Activated CD8-positive, alpha-beta memory T cell treated with anti-CD3 and anti-CD28 coated beads for 24 hours (primary cell): ENCODE results near the gene CTAGE1.

Experiments
- DNase-seq: peaks from one replicate; pipeline ENCODE4 v3.0.0-alpha.2; 2020

CTAGE1 gene

GRCh38 chr18:22387364-22387763 lies 30.4 kb downstream of the CTAGE1 start:
- no peak for DNase-seq

- no peak for DNase-seq
Observed at GRCh38 chr18:22385718-22386117, 32.0 kb downstream of the CTAGE1 start.

GRCh38 chr18:22378672-22379282 lies 38.9 kb downstream of the CTAGE1 start:
- DNase-seq = no peak

GRCh38 chr18:22377769-22378168 lies 39.9 kb downstream of the CTAGE1 start:
- DNase-seq = no peak

GRCh38 chr18:22370414-22370813 lies 47.3 kb downstream of the CTAGE1 start:
- DNase-seq = no peak

- DNase-seq = no peak
Observed at GRCh38 chr18:22368021-22368420, 49.7 kb downstream of the CTAGE1 start.

GRCh38 chr18:22367303-22367702 lies 50.4 kb downstream of the CTAGE1 start:
- DNase-seq = no peak

GRCh38 chr18:22363867-22364463 lies 53.8 kb downstream of the CTAGE1 start:
- DNase-seq = no peak
